ENCODE results near the gene XNDC1N.
"Not testable (repeated sequence)": the region's sequence is repeated elsewhere in the genome, so short reads cannot be mapped to it uniquely, and the experiment has no call there.

Gene XNDC1N

DNA sequence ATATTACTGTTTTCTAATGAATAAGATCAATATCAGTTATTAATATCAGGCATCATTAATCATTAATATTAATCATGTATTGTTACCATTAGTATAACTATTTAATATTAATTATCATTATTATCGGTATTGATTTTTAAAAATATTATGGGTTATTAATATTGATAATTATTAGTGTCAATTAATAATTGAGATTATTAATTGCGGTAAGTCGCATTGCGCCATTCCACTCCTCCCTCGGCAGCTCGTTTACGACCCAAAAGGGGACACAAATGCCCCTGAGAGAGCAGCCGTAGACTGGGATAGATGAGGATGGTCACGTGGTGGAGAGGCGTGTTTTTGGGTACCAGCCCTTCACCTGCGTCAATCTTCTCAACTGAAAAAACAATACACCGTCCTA lies 42.6 kb downstream of the XNDC1N start:
- H3K4me3 ChIP-seq, H3K27ac ChIP-seq: not testable (repeated sequence)

Data from skin epidermis (tissue), 12 donors.